HuH-7 (cell line): Measurements from ENCODE around the gene SPEN.

Experiments
- DNase-seq: peaks from one replicate; pipeline ENCODE4 v3.0.0; 2011; ENCODE audit warnings: low spot score

The SPEN gene

DNA sequence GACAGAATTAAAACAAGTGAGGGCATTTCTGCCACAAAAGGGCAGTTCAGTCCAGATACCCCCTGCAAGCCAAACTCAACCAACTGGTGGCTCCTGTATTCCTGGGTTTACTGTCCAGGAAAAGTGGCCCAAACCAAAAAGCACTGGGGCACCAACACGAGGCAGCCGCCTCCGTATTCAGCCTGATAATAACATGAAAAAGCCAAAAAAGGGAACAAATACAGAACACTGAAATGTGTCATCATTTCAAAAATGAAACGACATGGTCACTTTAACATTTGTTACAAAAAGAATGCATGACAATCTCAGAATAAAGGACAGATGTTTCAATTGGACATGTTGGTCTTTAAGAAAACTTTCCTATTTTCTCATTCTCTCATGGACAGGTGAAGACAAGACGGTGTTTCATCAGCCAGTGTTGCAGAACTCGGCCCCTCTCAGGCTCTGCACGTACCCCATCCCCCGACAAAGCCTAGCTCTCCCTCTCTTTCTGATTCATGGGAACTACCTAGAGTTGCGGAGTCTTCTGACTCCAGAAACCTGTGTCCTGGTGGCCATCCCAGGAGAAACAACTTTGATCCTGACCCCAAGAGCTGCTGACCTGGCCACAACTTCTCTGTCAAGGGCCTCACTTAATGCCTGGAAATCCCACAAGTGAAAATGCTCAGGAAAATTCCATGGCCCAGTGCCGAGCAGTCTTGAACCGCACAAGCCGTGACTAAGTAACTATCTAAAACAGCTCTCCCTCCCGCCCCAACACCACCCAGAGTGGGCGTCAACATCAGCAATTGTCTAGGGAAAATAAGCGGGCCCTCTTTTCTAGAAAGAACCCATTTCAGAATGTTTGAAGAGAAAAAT, 101.3 kb downstream of the SPEN start:
- no peak for DNase-seq

DNA sequence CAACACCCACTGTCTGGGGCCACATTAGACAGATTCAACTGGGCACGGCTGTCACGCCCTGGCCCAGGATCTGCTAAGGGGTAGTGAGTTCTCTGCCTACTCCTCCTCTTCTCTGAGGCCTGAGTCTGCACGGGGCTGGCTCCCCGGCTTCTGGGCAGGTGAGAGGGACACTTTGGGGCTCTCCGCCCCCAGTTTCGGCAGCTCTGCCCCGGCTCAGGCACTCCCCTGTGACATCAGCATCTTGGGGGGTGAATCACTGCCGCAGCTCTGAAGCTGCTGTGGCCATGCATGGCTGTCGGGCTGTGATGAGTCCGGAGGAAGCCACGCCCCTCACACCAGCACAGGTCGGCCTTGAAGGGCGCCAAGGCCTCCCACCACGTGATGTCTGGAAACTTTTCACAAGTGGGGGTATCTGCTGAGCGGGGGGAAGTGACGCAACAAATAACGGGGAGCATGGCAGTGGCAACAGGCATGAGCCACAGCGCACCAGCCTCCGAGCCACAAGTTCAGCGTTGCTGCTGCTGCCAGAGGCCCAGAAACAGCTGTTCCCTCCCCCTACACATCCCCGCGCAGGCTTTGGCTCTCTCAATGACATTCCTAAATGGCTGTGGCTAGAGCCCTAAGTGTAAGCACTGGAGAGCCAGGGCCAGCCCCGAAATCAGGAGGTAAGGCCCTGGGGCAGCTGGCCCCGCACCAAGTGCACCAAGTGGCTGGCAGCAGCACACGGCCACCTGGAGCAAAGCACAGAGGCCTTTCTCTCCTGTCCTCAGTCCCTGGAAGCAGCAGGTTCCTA, 102.1 kb downstream of the SPEN start:
- no peak for DNase-seq

DNA sequence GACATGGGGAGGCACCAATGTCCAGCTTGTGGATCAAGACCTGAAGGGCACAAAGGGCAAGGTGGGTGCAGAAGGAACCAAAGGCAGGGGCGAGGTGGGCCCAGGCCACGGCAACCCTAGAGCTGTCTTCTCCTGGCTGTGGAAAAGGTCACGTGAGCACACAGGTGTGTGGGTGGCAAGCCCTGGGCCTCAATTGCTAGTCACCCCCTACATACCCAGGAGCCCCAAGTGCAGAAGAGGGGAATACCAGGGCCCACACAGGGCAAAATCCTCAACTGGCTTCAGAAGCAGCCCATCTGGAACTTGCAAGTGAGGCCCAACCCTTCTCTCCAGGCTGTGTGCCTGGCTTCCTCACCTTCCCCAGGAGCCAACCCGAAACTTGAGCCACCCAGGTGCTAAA, 102.8 kb downstream of the SPEN start:
- no peak for DNase-seq

DNA sequence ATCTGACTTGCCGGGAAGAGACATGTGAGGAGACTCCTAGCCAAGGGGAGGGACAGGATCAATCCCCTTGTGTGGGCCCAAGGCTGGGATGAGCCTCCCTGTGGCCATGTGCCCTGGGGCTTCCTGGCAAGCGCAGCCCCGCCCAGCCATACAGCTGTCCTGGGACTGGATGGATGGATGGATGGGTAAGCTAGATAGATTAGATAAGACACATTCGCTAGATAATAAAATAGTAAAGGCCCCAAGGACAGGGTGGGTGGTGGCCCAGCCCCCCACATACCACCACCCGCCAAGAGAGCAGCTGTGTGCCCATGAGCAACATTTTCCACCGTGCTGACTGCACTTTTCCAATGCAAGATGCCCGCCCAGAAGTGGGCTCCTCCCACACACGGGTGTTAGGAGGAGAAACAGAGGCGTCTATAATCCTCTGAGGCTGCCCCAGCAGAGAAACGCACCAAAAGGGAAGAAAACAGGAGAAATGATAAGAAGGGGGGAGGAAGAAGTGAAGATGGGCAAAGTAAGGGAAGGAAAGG, 103.3 kb downstream of the SPEN start:
- no peak for DNase-seq

DNA sequence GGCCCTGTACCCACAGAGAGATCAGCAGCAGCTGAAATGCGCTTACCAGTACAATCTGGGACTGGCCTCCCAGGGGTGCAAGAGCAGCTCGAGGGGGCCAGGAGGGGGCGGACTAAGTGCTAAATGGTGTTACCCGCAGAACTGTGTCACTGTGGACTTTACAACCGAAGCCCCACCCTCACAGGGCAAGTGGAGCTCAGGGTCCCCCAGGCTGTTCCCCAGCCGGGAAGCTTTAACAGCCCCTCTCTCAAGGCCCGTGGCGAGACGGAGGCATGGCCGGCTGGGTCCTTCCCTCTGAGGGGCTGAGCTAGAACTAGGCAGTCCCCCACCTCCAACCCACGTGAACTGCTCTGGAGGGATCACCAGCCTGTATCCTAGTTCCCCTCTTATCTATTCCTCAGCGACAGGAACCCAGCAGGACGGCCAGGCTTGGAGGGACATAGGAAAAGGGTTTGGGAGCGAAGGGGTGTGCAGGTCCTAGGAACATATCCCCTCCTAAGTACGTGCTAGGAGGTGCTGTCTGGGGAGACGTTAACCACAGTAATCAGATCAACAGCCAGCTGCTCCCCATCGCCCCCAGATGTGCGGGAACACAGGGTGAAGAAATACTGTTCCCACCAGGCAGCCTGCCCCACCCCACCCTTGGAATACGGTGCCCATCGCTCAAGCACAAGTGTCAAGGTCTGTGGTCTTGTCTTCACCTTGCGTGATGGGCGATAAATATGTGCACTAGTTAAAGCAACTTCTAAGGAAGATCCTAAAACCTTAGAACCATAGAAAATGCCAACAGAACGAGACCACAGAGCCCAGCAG, 104.0 kb downstream of the SPEN start:
- no peak for DNase-seq

DNA sequence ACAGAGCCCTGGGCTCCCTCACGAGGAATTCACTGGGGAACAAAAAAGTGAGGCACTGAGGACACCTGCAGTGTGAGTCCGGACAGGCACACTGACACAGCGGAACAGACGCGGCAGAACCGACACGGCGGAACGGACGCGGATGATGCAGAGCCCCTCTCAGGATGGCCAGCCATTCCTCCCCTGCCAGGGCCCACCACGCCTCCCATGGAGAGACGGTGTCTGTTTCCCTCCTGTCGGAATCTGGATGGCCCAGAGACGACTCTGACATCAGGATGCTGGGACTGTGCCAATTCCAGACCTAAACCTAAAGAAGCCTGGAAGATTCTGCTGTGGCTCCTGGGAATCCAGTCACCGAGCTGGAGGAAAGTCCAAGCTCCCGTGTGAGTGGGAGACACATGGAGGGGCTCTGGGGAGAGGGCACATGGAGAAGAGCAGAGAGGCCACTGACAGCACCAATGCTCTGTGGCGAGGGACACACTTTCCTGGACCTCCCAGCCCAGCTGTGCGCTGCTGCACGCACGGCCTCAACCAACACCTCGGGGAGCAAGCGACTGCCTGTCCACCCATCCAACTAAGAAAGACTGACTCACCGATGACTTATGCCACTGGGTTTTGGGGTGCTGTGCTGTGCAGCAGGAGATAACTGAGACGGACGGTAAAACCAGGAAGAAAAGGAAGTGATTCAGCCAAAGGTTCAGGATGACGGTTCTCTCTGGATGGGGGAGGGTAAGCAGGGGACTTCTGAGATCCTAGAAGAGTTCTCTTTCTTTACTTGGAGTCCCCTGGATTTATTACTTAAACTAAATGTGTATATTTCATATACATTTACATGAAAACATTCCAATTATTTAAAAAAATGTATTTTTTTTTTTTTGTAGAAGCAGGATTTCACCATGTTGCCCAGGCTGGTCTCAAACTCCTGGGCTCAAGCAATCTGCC, 105.1 kb downstream of the SPEN start:
- DNase-seq = no peak

DNA sequence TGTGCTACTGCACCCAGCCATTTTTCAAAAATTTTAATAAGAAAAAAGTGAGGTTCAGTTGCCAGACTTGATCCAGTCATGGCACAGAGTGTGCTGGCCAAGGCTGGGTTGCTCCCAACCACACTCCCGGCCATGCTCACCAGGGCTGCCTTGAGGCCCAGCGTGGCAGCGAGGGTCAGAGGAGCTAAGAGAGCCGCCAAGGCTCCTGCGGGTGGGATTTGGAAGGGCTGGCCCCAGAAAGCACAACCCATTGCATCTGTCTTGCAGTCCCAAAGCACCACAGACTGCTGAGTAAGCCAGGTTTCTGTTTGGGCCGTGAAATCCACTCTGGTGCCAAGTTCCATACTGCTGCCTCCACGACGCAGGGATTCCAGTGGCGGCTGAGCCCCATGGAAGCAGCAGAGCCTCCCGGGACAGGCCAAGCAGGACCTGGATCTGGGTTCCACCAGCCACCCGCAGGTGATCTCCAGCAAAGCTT, 105.8 kb downstream of the SPEN start:
- DNase-seq = no peak

DNA sequence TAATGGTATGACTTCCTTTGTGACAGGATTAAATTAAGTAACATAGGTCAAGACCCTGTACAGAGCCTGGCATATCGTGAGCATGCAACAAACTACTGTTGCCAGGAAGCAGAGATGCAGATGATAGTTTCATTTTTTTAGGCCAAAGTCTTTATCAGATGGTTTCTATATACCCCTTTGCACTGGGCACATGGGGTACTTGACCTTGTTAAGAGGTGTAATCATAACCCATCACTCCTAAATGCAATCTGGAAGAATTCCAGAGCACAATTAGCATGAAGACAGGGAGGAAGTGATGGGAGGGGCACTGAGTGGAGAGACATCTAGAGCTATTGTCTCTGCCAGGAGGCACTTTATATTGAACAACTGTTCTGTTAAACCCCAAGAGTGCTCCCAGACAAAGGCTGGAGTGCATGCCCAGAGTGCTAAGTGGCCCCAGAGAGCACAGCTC, 106.3 kb downstream of the SPEN start:
- DNase-seq = no peak

DNA sequence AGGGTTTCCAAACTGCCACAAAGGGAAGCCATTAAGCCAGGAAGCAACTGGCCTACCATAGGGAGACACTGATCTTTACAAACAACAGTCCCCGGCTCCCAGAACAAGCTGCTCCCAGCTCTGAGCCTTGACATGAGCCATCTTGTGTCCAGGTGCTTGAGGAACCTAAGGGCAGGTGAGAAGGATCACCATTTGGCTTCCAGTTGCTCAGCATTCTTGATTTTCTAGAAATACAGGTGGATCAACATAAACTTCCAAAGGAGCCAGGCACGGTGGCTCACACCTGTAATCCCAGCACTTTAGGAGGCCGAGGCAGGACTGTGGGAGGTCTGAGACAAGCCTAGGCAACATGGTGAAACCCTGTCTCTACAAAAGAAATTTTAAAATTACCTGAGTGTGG, 106.8 kb downstream of the SPEN start:
- DNase-seq = no peak

DNA sequence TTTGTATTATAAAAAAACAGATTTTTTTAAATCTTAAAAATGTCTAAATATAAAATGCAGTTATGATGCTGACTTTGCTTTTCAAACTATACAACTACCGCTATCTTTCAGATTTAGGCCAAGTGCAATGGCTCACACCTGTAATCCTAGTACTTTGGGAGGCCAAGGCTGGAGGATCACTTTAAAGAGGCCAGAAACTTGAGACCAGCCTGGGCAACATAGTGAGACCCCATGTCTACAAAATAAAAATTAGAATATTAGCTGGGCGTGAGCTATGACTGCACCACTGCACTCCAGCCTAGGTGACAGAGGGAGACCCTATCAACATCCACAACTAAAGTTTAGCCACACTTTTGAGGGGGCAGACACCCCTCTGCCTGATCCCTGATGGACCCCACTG, 108.0 kb downstream of the SPEN start:
- DNase-seq = no peak

DNA sequence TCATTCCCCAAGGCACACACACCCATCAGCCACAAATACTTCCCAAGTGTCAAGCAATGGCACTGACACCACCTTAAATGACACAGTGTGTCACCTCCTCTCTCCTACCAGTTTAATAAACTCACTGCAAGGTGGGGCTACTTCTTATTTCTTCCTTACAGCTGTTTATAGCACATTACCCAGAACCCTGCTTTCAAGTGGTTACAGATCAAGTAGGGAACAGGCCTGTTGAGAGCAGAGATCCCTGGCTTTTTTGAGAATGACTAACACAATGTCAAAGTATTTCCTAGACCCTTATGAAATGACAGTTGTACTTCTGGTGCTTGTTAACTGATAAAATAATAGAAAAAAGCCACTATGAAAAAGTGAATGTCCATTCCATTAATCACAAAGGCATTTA, 108.6 kb downstream of the SPEN start:
- DNase-seq = no peak

DNA sequence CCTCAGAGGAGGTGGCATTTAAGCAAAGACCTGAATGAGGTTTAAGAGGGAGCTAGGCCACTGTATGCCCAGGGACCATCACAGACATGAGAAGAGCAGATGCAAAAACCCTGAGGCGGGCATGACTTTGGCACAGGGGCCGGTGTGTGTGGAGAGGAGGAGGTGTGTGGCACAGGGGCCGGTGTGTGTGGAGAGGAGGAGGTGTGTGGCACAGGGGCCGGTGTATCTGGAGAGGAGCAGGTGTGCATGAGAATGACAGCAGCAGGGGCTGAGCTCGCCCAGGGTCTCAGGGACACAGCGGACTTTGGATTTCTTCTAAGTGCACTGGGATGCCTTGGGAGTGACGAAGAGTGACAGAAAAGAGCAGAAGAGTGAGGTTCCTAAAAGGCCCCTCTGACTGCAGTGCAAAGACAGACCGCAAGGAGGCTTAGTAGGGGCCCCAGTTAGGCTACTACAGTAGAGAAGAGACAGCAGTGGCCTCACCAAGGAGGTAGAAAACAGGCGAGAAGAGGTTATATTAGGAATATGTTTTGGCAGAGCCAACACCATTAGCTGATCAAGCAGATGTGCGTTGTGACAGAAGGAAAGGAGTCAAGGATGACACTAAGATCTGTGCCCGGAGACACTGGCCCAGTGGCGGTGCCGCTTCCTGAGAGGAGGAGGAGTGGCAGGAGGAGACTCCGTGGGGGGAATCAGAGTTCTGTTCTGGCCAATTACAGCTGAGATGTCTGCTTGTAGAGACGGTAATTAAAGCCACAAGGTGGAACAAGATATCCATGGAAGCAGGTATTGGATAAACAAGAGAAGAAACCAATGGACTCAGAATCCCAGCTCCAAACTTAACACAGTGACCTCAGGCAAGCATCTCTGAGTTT, 110.0 kb downstream of the SPEN start:
- peak; percentile 47 for DNase-seq

DNA sequence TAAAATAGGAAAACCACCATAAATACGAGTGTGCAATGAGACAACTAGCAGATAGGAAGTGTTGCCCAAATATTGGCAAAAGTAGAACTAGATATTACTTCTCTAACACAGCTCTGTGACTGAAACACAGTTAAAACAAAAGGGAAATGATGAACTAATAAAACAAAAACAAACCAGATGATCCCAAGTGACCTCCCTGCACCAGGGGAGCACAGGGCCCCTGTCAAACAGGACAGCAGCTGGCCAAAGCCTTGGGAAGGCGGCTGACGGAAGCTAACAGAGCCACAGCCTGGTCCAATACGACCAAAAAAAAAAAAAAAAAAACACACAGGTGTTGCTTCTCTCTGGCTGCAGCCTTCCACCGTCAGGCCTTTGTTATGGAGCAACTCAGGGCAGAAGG, 110.6 kb downstream of the SPEN start:
- no peak for DNase-seq

DNA sequence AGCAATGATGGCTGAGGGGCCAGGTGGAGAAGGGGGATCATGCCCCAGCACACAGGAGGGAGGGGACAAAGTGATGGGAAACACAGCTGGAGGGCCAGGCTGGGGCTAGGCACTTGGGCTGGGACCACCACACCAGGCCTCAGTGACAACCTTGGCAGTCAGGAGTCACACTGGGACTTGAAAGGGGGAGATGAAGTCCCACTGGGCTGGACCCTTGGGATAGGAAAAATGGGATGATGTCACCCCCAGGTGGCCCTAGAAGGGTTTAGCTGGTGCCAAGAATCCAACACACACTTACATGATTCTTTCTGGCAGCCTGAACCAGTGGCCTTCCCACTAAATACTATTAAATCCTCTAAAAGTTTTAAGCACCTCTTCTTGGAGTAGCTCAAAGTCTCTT, 111.3 kb downstream of the SPEN start:
- no peak for DNase-seq

DNA sequence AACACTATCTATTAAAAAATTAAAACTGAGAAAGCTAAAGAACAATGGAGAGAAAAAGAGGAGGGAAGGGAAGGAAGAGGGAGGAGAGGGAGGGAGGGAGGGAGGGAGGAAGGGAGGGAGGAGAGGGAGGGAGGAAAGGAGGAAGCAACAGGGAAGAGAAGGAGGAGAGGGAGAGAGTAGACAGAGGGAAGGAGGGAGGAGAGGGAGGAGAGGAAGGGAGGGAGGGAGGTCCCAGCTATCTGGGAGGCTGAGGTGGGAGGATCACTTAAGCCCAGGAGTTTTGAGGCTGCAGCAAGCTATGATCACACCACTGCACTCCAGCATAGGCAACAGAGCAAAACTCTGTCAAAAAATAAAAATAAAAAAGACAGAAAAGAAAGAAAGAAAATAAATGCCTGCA, 111.9 kb downstream of the SPEN start:
- no peak for DNase-seq

DNA sequence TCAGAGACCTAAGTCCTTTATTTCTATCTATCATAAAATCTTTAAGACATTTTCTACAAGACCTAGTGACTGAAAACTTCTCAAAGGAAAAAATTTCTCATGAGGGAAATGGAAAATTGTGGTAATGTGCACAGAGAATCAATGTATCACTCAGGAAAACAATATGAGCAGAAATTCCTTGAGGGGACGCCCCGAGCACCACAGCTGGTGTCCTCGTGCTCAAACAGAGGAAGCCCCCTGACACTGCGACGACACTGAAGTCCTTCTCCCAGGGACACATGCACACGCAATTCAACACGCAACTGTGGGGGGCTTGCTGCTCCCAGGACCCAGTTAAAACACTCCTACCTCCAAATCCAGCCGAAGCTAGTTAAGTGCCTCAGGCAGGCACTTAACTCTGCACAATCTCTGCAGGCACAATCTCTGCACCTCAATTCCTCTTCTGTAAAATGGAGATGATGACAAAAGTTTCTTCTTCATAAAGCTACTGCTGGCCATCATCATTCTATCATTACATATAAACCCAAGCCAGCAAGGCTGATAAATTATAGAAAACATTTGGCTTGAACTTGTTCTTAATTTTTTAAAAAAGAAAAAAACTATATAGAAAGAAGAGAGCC, 112.4 kb downstream of the SPEN start:
- DNase-seq = no peak

DNA sequence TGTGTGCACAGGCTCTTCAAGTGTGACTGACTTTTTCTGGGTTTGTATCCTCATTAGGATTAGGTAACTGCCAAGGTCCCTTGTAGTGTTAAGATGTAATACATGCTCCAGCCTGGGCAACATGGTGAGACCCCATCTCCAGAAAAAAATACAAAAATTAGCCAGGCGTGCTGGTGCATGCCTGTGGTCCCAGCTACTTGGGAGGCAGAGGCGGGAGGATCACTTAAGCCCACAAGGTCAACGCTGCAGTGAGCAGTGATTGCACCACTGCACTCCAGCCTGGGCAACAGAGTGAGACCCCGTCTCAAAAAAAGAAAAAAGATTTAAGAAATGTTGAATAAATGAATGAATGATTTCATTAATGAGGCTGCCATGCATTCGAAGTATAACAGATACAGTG, 113.3 kb downstream of the SPEN start:
- no peak for DNase-seq

DNA sequence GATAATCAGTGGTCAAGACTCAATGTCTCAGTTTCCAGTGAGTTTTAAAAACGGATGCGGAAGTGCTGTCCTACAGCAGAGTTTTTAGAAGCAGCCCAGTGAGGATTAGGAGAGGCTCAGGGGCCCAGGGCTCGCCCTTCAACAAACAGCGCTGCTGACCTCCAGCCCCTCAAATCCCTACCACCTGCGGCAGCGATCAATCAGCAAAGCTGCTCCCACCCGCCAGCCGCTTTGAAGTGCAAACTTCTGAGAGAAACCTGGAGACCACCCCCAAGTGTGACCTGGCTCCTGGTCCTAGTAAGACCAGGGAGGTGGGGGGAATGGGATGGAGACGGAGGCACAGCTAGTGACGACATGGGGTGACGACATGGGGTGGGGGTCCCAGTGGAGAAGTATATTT, 114.0 kb downstream of the SPEN start:
- no peak for DNase-seq

DNA sequence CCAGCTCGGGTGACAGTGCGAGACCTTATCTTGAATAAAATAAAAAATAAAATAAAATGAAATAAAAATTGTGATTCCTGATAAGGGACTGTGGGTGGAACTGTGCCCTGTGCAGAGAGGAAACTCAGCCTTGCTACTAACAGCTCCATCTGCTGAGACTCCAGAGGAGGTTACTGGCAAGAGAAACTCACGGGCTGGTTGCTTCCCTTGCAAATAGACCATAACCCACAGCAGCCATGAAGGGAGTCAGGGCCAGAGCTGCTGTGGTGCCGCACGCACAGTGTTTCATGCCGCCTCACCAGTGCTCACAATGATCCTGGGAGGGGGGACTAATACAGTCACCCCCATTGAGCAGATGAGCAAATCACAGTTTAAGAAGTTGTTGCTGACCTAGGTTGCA, 114.7 kb downstream of the SPEN start:
- no peak for DNase-seq
